Activated T-cell treated with anti-CD3 and anti-CD28 coated beads for 48 hours (primary cell): Measurements from ENCODE around the gene DHRS13.
"Not testable (repeated sequence)": the region's sequence is repeated elsewhere in the genome, so short reads cannot be mapped to it uniquely, and the experiment has no call there.

ENCODE experiments used
- DNase-seq: peaks from one replicate; pipeline ENCODE4 v3.0.0-alpha.2; 2020; ENCODE audit warnings: low read depth

Gene DHRS13

GRCh38 chr17:28935744-28936460, 33.0 kb upstream of the DHRS13 start:
- no peak for DNase-seq

DNA sequence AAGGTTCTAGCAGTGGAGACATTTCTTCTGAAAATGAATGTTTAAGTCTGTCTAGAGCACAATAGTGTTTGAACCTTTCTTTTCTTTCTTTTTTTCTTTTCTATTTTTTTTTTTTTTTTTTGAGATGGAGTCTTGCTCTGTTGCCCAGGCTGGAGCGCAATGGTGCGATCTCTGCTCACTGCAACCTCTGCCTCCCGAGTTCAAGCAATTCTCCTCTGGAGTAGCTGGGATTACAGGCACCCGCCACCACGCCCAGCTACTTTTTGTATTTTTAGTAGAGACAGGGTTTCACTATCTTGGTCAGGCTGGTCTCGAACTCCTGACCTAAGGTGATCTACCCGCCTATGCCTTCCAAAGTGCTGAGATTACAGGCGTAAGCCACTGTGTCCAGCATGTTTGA, 31.6 kb upstream of the DHRS13 start:
- not testable (repeated sequence) for DNase-seq

DNA sequence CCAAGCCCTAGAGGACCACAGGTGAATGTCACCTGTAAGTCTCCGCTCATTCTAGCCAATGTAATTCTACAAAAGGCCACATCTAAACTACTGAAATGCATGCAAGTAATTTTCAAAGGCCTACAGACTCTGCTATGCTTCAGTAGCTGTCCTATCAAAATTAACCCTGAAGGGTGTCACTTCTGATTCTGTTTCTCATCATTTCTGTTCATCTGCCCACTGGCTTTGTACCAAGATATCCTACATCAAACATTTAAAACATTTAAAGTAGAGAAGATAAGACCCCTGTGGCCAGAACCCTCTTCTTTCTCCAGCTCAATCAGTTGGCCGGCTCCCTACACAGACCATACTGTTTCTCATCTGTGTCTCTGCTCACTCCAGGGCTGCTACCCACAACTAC, 26.9 kb upstream of the DHRS13 start:
- DNase-seq: no peak

- no peak for DNase-seq
These were observed 25.2 kb upstream of the DHRS13 start for GRCh38 chr17:28928061-28928460.

- no peak for DNase-seq
These were observed 23.9 kb upstream of the DHRS13 start for GRCh38 chr17:28926786-28927185.

DNA sequence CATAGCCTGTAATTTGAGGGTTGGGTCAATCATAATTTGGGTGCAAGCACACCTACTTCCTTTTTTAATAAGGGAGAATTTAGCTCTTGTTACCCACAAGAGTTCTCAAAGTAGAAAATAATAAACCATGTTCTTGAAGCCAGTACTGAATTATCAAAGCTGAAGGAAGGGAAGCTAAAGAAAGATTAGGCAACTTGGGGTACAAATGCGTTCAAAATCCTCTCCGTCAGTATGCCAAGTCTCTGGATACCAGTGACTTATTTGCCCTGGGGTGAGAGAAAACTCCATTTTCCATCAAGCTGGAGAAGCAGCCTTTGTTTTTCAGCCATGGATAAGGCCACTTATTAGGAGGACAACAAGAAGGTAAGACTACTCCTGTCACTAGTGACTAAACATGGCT, 23.5 kb upstream of the DHRS13 start:
- no peak for DNase-seq

- no peak for DNase-seq
These were observed 23.1 kb upstream of the DHRS13 start for GRCh38 chr17:28925912-28926365.

- DNase-seq: no peak
These were observed 17.3 kb upstream of the DHRS13 start for GRCh38 chr17:28920201-28920600.

- no peak for DNase-seq
These were observed 15.4 kb upstream of the DHRS13 start for GRCh38 chr17:28918295-28918694.

DNA sequence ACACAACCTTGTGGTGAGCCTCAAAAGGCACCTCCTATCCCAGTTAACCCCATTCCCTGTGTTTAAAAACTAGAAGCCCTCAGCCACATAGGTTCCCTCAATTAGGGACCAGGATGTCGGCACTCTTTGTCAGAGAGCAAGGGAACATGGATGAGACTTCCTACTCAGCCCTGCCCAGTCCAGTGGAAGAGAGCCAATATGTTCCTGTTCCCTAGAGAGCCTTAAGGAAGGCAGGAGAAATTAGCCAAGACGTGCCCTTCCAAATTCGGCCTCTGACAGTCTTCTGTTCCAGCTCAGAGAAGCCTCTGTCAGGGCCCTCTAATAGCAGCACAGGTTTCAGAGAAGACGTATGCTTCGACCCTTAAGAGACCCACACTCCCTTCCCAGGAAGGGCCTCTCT, 14.6 kb upstream of the DHRS13 start:
- DNase-seq: no peak

DNA sequence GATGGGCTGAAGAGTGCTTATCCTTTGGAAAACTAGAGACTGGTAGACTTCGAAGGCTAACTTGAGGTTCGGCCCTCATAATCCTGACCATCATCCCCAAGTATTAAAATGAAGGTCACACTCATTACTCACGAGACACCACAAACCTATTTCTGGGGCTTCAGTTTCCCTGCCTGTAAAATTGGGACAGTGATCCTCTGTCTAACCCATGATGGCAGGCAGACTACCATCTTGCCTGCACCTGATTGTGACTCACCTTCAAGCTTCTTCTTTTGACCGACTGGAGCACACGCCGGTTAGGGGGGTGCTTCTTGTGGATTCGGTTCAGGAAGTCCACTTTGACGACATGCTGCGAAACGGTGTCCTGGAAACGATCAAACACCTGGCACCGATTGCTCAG, 14.2 kb upstream of the DHRS13 start:
- DNase-seq: no peak

GRCh38 chr17:28916302-28916934, 13.5 kb upstream of the DHRS13 start:
- DNase-seq: no peak

GRCh38 chr17:28912938-28913333, 10.1 kb upstream of the DHRS13 start:
- DNase-seq: no peak

GRCh38 chr17:28912281-28912937, 9.5 kb upstream of the DHRS13 start:
- DNase-seq: no peak

GRCh38 chr17:28911411-28912045, 8.6 kb upstream of the DHRS13 start:
- no peak for DNase-seq

DNA sequence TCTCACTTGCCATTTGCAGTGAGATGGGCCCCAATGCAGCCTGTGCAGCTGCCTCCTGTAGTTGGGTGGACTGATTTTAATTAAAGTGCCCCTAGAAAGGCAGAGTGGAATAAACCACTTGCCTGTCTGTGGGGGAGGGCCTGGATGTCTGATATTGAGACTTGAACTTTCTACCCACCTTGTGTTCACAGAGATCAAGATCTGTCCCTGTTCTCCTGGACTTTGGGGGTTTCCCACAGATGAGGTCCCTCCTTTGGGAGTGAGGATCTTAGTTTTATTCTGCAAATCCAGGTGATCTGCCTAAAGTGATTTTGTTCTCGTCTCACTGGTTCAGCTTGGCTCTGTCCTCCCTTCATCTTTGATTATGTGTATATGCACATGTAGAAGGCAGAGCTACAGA, 7.7 kb upstream of the DHRS13 start:
- no peak for DNase-seq

DNA sequence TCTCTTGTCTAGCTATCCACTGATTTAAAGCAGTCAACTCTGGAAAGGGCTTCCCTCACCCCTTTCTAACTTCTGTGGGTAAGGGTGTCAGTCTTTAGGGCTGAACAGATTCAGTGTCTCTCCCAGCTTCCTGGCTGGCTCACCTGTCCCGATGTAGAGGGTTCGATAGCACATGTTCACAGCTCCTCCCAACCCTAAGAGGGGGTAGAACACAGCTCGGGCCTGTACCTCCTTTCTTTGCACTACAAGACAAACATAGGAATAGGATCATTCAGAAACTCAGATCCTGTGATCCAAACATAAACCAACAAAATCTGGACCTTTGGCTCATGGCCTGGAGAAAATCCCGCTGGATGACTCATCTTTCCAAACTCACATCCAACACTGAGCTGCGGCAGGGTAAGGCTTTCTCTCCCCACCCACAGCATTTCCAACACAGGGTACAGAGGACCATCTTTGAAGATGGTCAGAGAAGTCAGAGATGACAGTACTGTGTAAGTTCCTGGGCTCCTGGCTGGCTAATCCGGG, 5.8 kb upstream of the DHRS13 start:
- no peak for DNase-seq

DNA sequence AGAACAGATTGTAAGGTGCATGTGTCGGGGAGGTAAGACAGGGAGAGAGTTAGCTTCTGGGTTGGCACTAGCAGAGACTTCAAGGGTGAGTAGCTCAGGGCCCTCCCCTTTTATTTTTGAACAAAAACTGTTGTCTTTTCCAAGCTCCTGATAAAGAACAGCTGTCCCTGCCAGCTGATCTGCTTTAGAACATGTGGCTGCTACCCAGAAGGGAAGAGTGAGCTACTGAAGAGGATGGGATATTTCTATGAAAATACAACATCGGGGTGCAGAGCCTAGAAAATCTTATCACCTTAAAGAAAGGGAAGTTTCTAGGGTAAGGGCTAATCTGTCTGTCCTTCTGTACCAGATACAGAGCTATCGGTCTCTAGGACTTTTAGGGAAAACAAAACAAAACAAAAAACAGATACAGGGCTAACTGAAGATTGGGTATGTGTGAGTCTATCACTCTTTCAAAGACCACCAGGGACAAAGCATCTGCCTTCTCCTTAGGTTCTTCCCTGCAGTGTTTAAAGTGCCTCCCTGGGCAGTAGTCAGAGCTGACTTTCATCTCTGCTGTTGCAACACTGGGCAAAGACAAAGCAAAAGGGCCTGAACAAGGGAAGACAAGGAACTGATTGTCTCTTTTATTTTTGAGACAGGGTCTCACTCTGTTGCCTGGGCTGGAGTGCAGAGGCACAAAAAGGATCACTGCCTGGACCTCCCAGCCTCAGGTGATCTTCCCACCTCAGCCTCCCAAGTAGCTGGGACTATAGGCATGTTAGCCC, 5.0 kb upstream of the DHRS13 start:
- DNase-seq: no peak

GRCh38 chr17:28906706-28907438, 4.0 kb upstream of the DHRS13 start:
- no peak for DNase-seq

DNA sequence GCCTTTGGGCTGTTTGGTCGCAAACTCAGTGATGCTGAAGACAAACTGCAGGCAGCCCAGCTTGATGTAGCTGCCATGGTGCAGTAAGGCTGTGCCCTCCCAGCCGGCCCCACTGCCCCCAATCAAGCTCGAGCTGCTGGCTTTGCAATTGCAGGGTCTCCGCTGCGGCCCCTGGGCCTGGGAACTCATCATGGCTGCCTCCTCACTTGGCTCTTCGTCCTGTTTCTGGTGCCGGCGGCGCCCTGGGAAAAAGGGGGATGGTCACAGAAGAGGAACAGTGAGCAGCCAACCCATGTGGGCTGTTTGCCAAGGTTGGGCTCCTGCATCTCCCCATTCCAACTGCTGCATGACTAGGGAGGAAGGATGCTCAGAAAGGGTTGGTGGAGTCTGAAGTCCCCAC, 3.4 kb upstream of the DHRS13 start:
- DNase-seq: no peak

- no peak for DNase-seq
These were observed 1.9 kb upstream of the DHRS13 start for GRCh38 chr17:28904800-28905199.
